Lower lobe of right lung (tissue), 2 donors: ENCODE data around the gene NRSN1. TPM values are rescaled to one million over a fixed set of nuclear protein-coding genes. Genes with fewer than 3 reads are reported as not detected.
"Not testable (repeated sequence)": the region's sequence is repeated elsewhere in the genome, so short reads cannot be mapped to it uniquely, and the experiment has no call there.

Experiments
- ATAC-seq, 2 donors: fragments of 200-7000 bp; cut with Tn5 transposase; one replicate each; pipeline ENCODE4 v1.9.1; 2020 to 2022; ENCODE audit warnings: mild to moderate bottlenecking in 2 of 2, moderate library complexity in 2 of 2
- DNase-seq: peaks from one replicate; pipeline ENCODE4 v3.0.0-alpha.2; 2020
- H3K27ac ChIP-seq: fragments of 200-600 bp; one replicate; pipeline ENCODE4 v1.8.0; 2022
- H3K27me3 ChIP-seq: fragments of 200-600 bp; one replicate; pipeline ENCODE4 v1.8.0; 2022; ENCODE audit warnings: low read depth
- H3K36me3 ChIP-seq: fragments of 200-600 bp; one replicate; pipeline ENCODE4 v1.8.0; 2022; ENCODE audit warnings: mild to moderate bottlenecking
- H3K4me1 ChIP-seq: fragments of 200-600 bp; one replicate; pipeline ENCODE4 v1.8.0; 2022
- H3K4me3 ChIP-seq: fragments of 200-600 bp; one replicate; pipeline ENCODE4 v1.8.0; 2022; ENCODE audit warnings: mild to moderate bottlenecking
- H3K9me3 ChIP-seq: fragments of 200-600 bp; one replicate; pipeline ENCODE4 v1.8.0; 2022
- CTCF ChIP-seq: fragments of 200-600 bp; IDR thresholded peaks from one replicate; pipeline ENCODE4 v1.8.0; 2022; ENCODE audit warnings: antibody characterized with exemption, mild to moderate bottlenecking
- intact Hi-C: fragments of 100-400 bp; cut with DNase I; formaldehyde crosslinking; loops from one replicate; pipeline ENCODE4 v1.11.0; 2022
- total RNA-seq: library from RNA; stranded (reverse); fragmentation: NEBNext Ultra II Directional; extraction: Animal tissue kit (Norgen Biotek cat#: 25700); gene quantifications from one replicate; pipeline ENCODE4 v1.2.1, GENCODE V29; 2021
- donor health status: DM: no; HTN: yes; CAD: no; lungs with severe emphysema.

The NRSN1 gene
- total RNA-seq, 1 donor from 2014 or later = not detected

DNA sequence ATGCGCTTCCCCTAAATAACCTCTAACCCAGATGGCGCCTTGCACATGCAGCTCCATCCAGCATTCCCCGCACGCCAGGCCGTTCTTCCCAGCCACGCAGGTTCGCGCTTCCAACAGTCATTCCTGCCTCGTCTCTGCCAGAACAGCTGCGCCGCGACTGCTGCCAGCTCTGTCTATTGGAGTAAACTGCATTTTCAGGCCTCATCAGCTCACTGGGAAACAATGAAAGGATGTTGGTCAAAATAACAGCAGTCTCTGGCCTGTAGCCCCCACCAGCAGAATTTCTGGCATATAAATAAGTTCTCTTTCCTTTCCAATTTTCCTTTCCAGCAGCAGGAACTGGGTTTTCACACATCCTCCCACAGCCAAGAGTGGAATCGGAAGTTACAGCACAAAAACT is 14.6 kb downstream of the NRSN1 start:
- Histone ChIP-seq H3K36me3 (no peaks in the 10 kb centered on the region), H3K9me3 (no peaks in the 10 kb centered on the region), H3K4me1 (no peaks in the 10 kb centered on the region), H3K4me3 (no peak overlapping the region), H3K27me3 (no peaks in the 10 kb centered on the region), H3K27ac (no peak overlapping the region)
- intact Hi-C loops = no loop called here
- DNase-seq (peak; percentile 48), ATAC-seq (peak; percentile 21 to 30)
- TF ChIP-seq CTCF = no peak

DNA sequence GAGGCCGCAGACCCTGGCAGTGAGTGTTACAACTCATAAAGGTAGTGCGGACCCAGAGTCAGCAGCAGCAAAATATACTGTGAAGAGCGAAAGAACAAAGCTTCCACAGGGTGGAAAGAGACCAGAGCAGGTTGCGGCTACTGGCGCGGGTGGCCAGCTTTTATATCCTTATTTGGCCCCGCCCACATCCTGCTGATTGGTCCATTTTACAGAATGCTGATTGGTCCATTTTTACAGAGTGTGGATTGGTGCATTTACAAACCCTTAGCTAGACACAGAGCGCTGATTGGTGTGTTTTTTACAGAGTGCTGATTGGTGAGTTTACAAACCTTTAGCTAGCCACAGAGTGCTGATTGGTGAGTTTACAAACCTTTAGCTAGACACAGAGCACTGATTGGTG is 16.7 kb downstream of the NRSN1 start:
- H3K27ac ChIP-seq, DNase-seq, H3K4me3 ChIP-seq, H3K36me3 ChIP-seq, ATAC-seq, H3K4me1 ChIP-seq, H3K9me3 ChIP-seq, H3K27me3 ChIP-seq, intact Hi-C loops: not testable (repeated sequence)

- intact Hi-C loops = no loop called here
- no peak overlapping the region for H3K4me3 ChIP-seq
- H3K27ac ChIP-seq = no peak overlapping the region
- no peaks in the 10 kb centered on the region for H3K9me3 ChIP-seq
- no peaks in the 10 kb centered on the region for H3K27me3 ChIP-seq
- ATAC-seq (no peak), DNase-seq (no peak)
- H3K36me3 ChIP-seq = no peaks in the 10 kb centered on the region
- TF ChIP-seq CTCF = no peak
- no peaks in the 10 kb centered on the region for H3K4me1 ChIP-seq
Observed at GRCh38 chr6:24145690-24146131, 19.7 kb downstream of the NRSN1 start.

GRCh38 chr6:24146871-24147270 is 20.9 kb downstream of the NRSN1 start:
- H3K9me3 ChIP-seq = no peaks in the 10 kb centered on the region
- H3K27ac ChIP-seq = no peak overlapping the region
- intact Hi-C loops = no loop called here
- no peaks in the 10 kb centered on the region for H3K4me1 ChIP-seq
- H3K36me3 ChIP-seq = no peaks in the 10 kb centered on the region
- ATAC-seq (no peak), DNase-seq (no peak)
- TF ChIP-seq CTCF = no peak
- H3K27me3 ChIP-seq = no peaks in the 10 kb centered on the region
- no peak overlapping the region for H3K4me3 ChIP-seq

- DNase-seq (no peak), ATAC-seq (no peak)
- no peak for TF ChIP-seq CTCF
- Histone ChIP-seq H3K27ac (no peak overlapping the region), H3K27me3 (no peaks in the 10 kb centered on the region), H3K4me1 (no peaks in the 10 kb centered on the region), H3K36me3 (no peaks in the 10 kb centered on the region), H3K4me3 (no peak overlapping the region), H3K9me3 (no peaks in the 10 kb centered on the region)
- intact Hi-C loops = no loop called here
Observed at GRCh38 chr6:24147511-24148153, 21.6 kb downstream of the NRSN1 start.

DNA sequence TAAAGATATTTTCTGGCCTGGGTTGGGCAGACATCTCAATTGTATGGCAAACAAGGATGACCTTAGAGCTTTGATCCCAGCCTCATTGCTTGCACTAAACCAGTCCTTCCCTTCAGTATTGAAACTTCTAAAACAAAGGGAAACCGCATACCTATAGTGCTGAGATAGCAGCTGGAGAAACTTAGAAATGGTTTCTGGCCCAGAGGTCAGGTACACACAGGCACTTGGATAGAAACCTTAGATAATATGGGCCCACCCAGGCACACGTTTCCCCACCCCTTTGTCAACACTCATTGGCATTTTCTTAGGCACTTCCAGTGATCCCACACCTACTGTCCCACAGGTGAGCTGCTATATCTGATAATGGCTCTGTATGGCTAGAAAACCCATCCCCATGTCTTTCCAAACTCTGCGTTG is 22.1 kb downstream of the NRSN1 start:
- H3K36me3 ChIP-seq = no peaks in the 10 kb centered on the region
- no peak for ATAC-seq
- no peaks in the 10 kb centered on the region for H3K27me3 ChIP-seq
- H3K9me3 ChIP-seq = no peaks in the 10 kb centered on the region
- TF ChIP-seq CTCF = no peak
- H3K4me3 ChIP-seq = no peak overlapping the region
- intact Hi-C loops = no loop called here
- H3K4me1 ChIP-seq = no peaks in the 10 kb centered on the region
- no peak for DNase-seq
- no peak overlapping the region for H3K27ac ChIP-seq
